OCI-LY1 (cell line): ENCODE data around the gene MT1X.
A peak's percentile ranks its signal among the peaks of the same experiment; 100 is the strongest.

Experiments
- H2AFZ ChIP-seq: fragments of 200-600 bp; sonication (generic), shearing (Covaris generic); 2 replicates; pipeline ENCODE4 v1.6.0; 2014; ENCODE audit warnings: antibody characterized with exemption, mild to moderate bottlenecking, low read length
- H3F3A ChIP-seq: fragments of 200-600 bp; sonication (generic), shearing (Covaris generic); 2 replicates; pipeline ENCODE4 v1.6.0; 2014; ENCODE audit warnings: mild to moderate bottlenecking, antibody characterized with exemption, low read length, moderate library complexity; ENCODE audit not compliant: insufficient read depth
- H3K27ac ChIP-seq: fragments of 200-600 bp; sonication (generic); 2 replicates; pipeline ENCODE4 v1.5.1; 2014; ENCODE audit warnings: low read length, mixed run types, mild to moderate bottlenecking, low read depth; ENCODE audit not compliant: poor library complexity, severe bottlenecking
- H3K27me3 ChIP-seq: fragments of 200-600 bp; sonication (generic); 2 replicates; pipeline ENCODE4 v1.6.0; 2014; ENCODE audit warnings: antibody characterized with exemption, mild to moderate bottlenecking, low read length, moderate library complexity; ENCODE audit not compliant: insufficient read depth
- H3K36me3 ChIP-seq: fragments of 200-600 bp; sonication (generic); 2 replicates; pipeline ENCODE4 v1.6.1; 2014; ENCODE audit warnings: mild to moderate bottlenecking, antibody characterized with exemption, low read length, moderate library complexity, mixed read lengths; ENCODE audit not compliant: insufficient read depth
- H3K4me1 ChIP-seq: fragments of 200-600 bp; sonication (generic); 2 replicates; pipeline ENCODE4 v1.5.1; 2014; ENCODE audit warnings: mild to moderate bottlenecking, low read length, moderate library complexity; ENCODE audit not compliant: insufficient read depth, severe bottlenecking
- H3K4me2 ChIP-seq: fragments of 200-600 bp; sonication (generic), shearing (Covaris generic); 2 replicates; pipeline ENCODE4 v1.6.1; 2014; ENCODE audit warnings: low read length
- H3K4me3 ChIP-seq: fragments of 200-600 bp; sonication (generic); 2 replicates; pipeline ENCODE4 v1.5.1; 2014; ENCODE audit warnings: low read length, low read depth, mild to moderate bottlenecking, mixed read lengths; ENCODE audit not compliant: poor library complexity, severe bottlenecking
- H3K79me2 ChIP-seq: fragments of 200-600 bp; shearing (Covaris generic); 2 replicates; pipeline ENCODE4 v1.6.1; 2016; ENCODE audit warnings: mixed run types, low read length, mixed read lengths; ENCODE audit not compliant: insufficient read depth
- H3K9ac ChIP-seq: fragments of 200-600 bp; sonication (generic), shearing (Covaris generic); 2 replicates; pipeline ENCODE4 v1.6.1; 2014; ENCODE audit warnings: mild to moderate bottlenecking, low read length, mixed read lengths
- H3K9me2 ChIP-seq: fragments of 200-600 bp; sonication (generic), shearing (Covaris generic); 2 replicates; pipeline ENCODE4 v1.6.1; 2014; ENCODE audit warnings: low read depth, mild to moderate bottlenecking, low read length, mixed read lengths
- H3K9me3 ChIP-seq: fragments of 200-600 bp; shearing (Covaris generic); 2 replicates; pipeline ENCODE4 v1.6.1; 2014; ENCODE audit warnings: low read length, mixed read lengths
- H4K20me1 ChIP-seq: fragments of 200-600 bp; sonication (generic), shearing (Covaris generic); 2 replicates; pipeline ENCODE4 v1.6.0; 2016; ENCODE audit warnings: mild to moderate bottlenecking, low read length; ENCODE audit not compliant: insufficient read depth
- CTCF ChIP-seq: fragments of 200-600 bp; sonication (generic), shearing (Covaris generic); IDR thresholded peaks from 2 replicates; pipeline ENCODE4 v1.5.1; 2017; ENCODE audit warnings: mild to moderate bottlenecking, antibody characterized with exemption, low read length, moderate library complexity, mixed read lengths
- EZH2 ChIP-seq: fragments of 200-600 bp; sonication (generic), shearing (Covaris generic); IDR thresholded peaks from 2 replicates; pipeline ENCODE4 v1.8.0; 2017; ENCODE audit warnings: borderline replicate concordance, mixed run types, mild to moderate bottlenecking, antibody characterized with exemption, low read length, moderate library complexity, mixed read lengths

The MT1X gene

GRCh38 chr16:56679078-56679730, 3.1 kb upstream of the MT1X start:
- no peak overlapping the region for H2AFZ ChIP-seq
- H3K9ac ChIP-seq, result no peak overlapping the region

DNA sequence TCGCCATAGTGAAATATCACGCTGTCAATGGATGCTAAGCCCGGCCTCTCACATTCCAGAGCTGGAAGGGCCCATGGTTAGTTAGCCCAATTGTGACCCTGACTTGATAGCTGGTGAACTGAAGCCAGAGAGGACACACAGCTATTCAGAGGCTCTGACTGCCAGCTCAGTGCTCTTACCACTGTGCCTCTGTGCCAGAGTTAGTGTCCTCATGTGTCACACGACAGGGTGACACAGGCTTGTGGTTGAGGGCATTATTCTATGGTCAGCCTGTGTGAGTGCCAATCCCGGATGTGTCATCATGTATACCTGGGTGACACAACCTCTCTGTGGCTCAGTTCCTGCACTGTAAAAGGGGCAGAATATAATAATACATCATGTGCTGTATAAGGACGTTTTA, 2.5 kb upstream of the MT1X start:
- H4K20me1 ChIP-seq, result no peaks in the 10 kb centered on the region
- H3K9me2 ChIP-seq, result no peaks in the 10 kb centered on the region
- no peaks in the 10 kb centered on the region for H3F3A ChIP-seq
- peaks cover 4% of the 10 kb centered on the region; the same call in 1 of the 2 replicates for H3K27me3 ChIP-seq
- peaks cover 12% of the 10 kb centered on the region for H3K4me1 ChIP-seq
- no peak overlapping the region for H2AFZ ChIP-seq
- H3K79me2 ChIP-seq, result no peaks in the 10 kb centered on the region
- TF ChIP-seq EZH2 (no peak), CTCF (no peak)
- H3K9me3 ChIP-seq, result no peaks in the 10 kb centered on the region
- H3K9ac ChIP-seq, result no peak overlapping the region
- H3K36me3 ChIP-seq, result no peaks in the 10 kb centered on the region
- no peak overlapping the region for H3K27ac ChIP-seq
- H3K4me2 ChIP-seq, result no peak overlapping the region
- no peak overlapping the region for H3K4me3 ChIP-seq

More at GRCh38 chr16:56679078-56679730, 3.1 kb upstream of the MT1X start:
- H3K36me3 ChIP-seq, result no peaks in the 10 kb centered on the region
- H3K4me3 ChIP-seq, result no peak overlapping the region
- no peak overlapping the region for H3K4me2 ChIP-seq
- no peaks in the 10 kb centered on the region for H3K79me2 ChIP-seq
- no peak overlapping the region for H3K27ac ChIP-seq
- H4K20me1 ChIP-seq, result no peaks in the 10 kb centered on the region
- no peaks in the 10 kb centered on the region for H3K9me3 ChIP-seq
- TF ChIP-seq EZH2 (no peak), CTCF (no peak)
- no peaks in the 10 kb centered on the region for H3F3A ChIP-seq
- H3K9me2 ChIP-seq, result no peaks in the 10 kb centered on the region
- peaks cover 12% of the 10 kb centered on the region for H3K4me1 ChIP-seq
- H3K27me3 ChIP-seq, result peaks cover 4% of the 10 kb centered on the region; the same call in 1 of the 2 replicates

DNA sequence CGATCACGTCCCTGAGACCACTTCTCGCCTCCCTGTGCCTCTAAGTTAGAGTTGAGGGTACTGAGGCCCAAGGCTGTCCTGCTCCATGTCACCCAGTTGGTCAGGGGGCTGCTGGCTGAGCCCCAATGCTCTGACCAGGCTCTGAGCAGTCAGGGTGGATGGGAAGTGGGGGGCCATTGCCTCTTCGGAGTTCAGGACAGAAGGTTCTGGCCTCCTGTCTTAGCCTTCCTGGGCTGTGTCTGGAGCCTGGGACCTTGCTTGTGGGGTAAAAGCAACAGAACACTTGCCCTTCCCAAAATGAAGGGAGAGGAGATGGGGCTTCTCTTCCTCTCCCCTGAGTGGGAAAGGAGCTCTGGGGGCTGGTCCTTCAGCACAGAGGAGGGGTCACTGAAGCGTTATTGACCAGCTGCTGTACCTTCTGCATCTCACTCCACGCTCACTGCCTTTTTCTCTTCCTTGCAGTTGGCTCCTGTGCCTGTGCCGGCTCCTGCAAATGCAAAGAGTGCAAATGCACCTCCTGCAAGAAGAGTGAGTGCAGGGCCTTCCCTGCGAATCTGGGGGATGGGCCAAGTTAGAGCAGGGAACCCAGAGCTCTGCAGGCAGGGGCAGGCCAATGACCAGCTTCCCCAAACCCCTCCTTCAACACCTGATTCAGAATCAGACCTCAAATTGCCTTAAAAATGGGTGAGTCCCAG, 580 bp downstream of the MT1X start:
- Histone ChIP-seq H3K4me1 (peaks cover 12% of the 10 kb centered on the region), H3K27ac (no peak overlapping the region), H3F3A (no peaks in the 10 kb centered on the region), H3K9ac (peak overlapping the region; percentile 74), H3K4me2 (peak overlapping the region; percentile 84), H2AFZ (peak overlapping the region; percentile 65), H3K9me2 (no peaks in the 10 kb centered on the region), H3K9me3 (no peaks in the 10 kb centered on the region), H4K20me1 (no peaks in the 10 kb centered on the region), H3K36me3 (no peaks in the 10 kb centered on the region), H3K79me2 (no peaks in the 10 kb centered on the region), H3K27me3 (no peaks in the 10 kb centered on the region; the same call in 1 of the 2 replicates), H3K4me3 (peak overlapping the region; percentile 68)
- TF ChIP-seq EZH2, result no peak
- no peak for TF ChIP-seq CTCF
